Tibial artery (tissue), 4 donors: ENCODE measurements around the gene NHLRC4.

Experiments used
- DNase-seq, 2 donors: peaks; one replicate each; pipeline ENCODE4 v3.0.0-alpha.2; 2019
- H3K27ac ChIP-seq, 2 donors: fragments of 200-600 bp; sonication (generic) in 1 of 2; 1 replicate in 1 of 2; 2 replicates in 1 of 2; pipeline ENCODE4 v1.5.1; 2018 to 2019; ENCODE audit warnings: mild to moderate bottlenecking in 1 of 2
- H3K27me3 ChIP-seq, 2 donors: fragments of 200-600 bp; sonication (generic) in 1 of 2; one replicate each; pipeline versions ENCODE4 v1.5.1 to v1.6.0; 2016 to 2019
- H3K36me3 ChIP-seq, 3 donors: fragments of 200-600 bp; sonication (generic) in 2 of 3; one replicate each; pipeline ENCODE4 v1.5.1; 2016 to 2019; ENCODE audit warnings: mild to moderate bottlenecking in 2 of 3
- H3K4me1 ChIP-seq, 4 donors: fragments of 200-600 bp; sonication (generic) in 2 of 4; 1 replicate in 3 of 4; 2 replicates in 1 of 4; pipeline ENCODE4 v1.5.1; 2016 to 2019
- H3K4me3 ChIP-seq, 2 donors: fragments of 200-600 bp; sonication (generic) in 1 of 2; 1 replicate in 1 of 2; 2 replicates in 1 of 2; pipeline ENCODE4 v1.5.1; 2018 to 2019; ENCODE audit warnings: mild to moderate bottlenecking in 2 of 2
- H3K9me3 ChIP-seq, 3 donors: fragments of 200-600 bp; sonication (generic) in 1 of 3; one replicate each; pipeline ENCODE4 v1.5.1; 2016 to 2019
- CTCF ChIP-seq, 2 experiments: fragments of 200-600 bp in 1 of 2; fragments of 450-650 bp in 1 of 2; IDR thresholded peaks; one replicate each; pipeline ENCODE4 v1.5.1; 2017 to 2019; ENCODE audit warnings: antibody characterized with exemption in 2 of 2, mild to moderate bottlenecking in 1 of 2, moderate library complexity in 1 of 2
- intact Hi-C: fragments of 100-400 bp; cut with DNase I; formaldehyde crosslinking; loops from one replicate; pipeline ENCODE4 v1.15.0; 2023; ENCODE audit warnings: low total_unique reads

Gene NHLRC4

GRCh38 chr16:565419-566330, 1.1 kb upstream of the NHLRC4 start:
- peaks cover 0 to 42% (median 27%) of the 10 kb centered on the region in 4 donors for H3K4me1 ChIP-seq
- no peak overlapping the region for H3K4me3 ChIP-seq
- intact Hi-C loops: no loop called here

GRCh38 chr16:567373-568256, 810 bp downstream of the NHLRC4 start:
- Histone ChIP-seq H3K27ac (no peak overlapping the region), H3K36me3 (peaks cover 0 to 7% (median 0%) of the 10 kb centered on the region in 3 donors), H3K27me3 (peaks cover 0 to 32% of the 10 kb centered on the region in 2 donors), H3K4me1 (peaks cover 0 to 50% (median 30%) of the 10 kb centered on the region in 4 donors), H3K4me3 (peak overlapping the region; percentile 10 to 22), H3K9me3 (no peaks in the 10 kb centered on the region)
- intact Hi-C loops: no loop called here
- TF ChIP-seq CTCF (IDR thresholded peaks at IDR 0.05): no peak
- no peak for DNase-seq

More at GRCh38 chr16:565419-566330, 1.1 kb upstream of the NHLRC4 start:
- no peak for DNase-seq
- no peak overlapping the region for H3K27ac ChIP-seq
- H3K9me3 ChIP-seq: no peaks in the 10 kb centered on the region
- H3K36me3 ChIP-seq: no peaks in the 10 kb centered on the region
- H3K27me3 ChIP-seq: peaks cover 0 to 49% of the 10 kb centered on the region in 2 donors
- TF ChIP-seq CTCF (IDR thresholded peaks at IDR 0.05): no peak

GRCh38 chr16:568401-569258, 1.8 kb downstream of the NHLRC4 start:
- peak overlapping the region; percentile 84 to 92 for H3K4me3 ChIP-seq
- TF ChIP-seq CTCF (IDR thresholded peaks at IDR 0.05): no peak
- no peak for DNase-seq
- H3K9me3 ChIP-seq: no peaks in the 10 kb centered on the region
- H3K4me1 ChIP-seq: peaks cover 0 to 50% (median 30%) of the 10 kb centered on the region in 4 donors
- H3K27me3 ChIP-seq: peaks cover 0 to 25% of the 10 kb centered on the region in 2 donors
- intact Hi-C loops: no loop called here
- peaks cover 0 to 8% (median 0%) of the 10 kb centered on the region in 3 donors for H3K36me3 ChIP-seq
- peak overlapping the region in 1 of 2 donors; percentile 75 for H3K27ac ChIP-seq

GRCh38 chr16:569445-570254, 2.8 kb downstream of the NHLRC4 start, which contains the start of gene PIGQ:
PIGQ (plus strand) TSS chr16:569968; CDS start chr16:574075, 4,107 bp downstream.
- intact Hi-C loops: no loop called here
- Histone ChIP-seq H3K4me3 (peak within 1 kb of the TSS; percentile 84 to 92), H3K27ac (peak within 1 kb of the TSS; percentile 75 to 78), H3K4me1 (peaks cover 0 to 50% (median 30%) of the 10 kb centered on the region in 4 donors), H3K27me3 (peaks cover 0 to 15% of the 10 kb centered on the region in 2 donors), H3K9me3 (no peaks in the 10 kb centered on the region), H3K36me3 (peaks cover 5 to 18% (median 9%) of the 10 kb centered on the region in 3 donors)
- no peak for TF ChIP-seq CTCF (IDR thresholded peaks at IDR 0.05)
- peak; percentile 64 to 80 for DNase-seq
